Neural cell (in vitro differentiated cells): ENCODE results near the gene GALNT2. TPM values are rescaled to one million over a fixed set of nuclear protein-coding genes. Genes with fewer than 3 reads are reported as not detected.

Experiments used
- H2AFZ ChIP-seq: fragments of 200-600, 300-800 bp; sonication (generic), shearing (Covaris generic); 2 replicates; pipeline ENCODE4 v1.6.0; 2014; ENCODE audit warnings: low read depth, mild to moderate bottlenecking, antibody characterized with exemption, low read length, moderate library complexity
- H3F3A ChIP-seq: fragments of 200-600 bp; shearing (Covaris generic); 2 replicates; pipeline ENCODE4 v1.6.1; 2016; ENCODE audit warnings: mild to moderate bottlenecking, moderate library complexity, mixed read lengths, antibody characterized with exemption, low read length; ENCODE audit not compliant: insufficient read depth, poor library complexity, severe bottlenecking
- H3K27ac ChIP-seq: fragments of 200-600, 300-800 bp; sonication (generic), shearing (Covaris generic); 2 replicates; pipeline ENCODE4 v1.5.1; 2014; ENCODE audit warnings: mild to moderate bottlenecking, low read length, moderate library complexity
- H3K27me3 ChIP-seq: fragments of 300-800, 200-600 bp; sonication (generic), shearing (Covaris generic); 2 replicates; pipeline ENCODE4 v1.6.0; 2014; ENCODE audit warnings: mild to moderate bottlenecking, low read depth, low read length, moderate library complexity; ENCODE audit not compliant: insufficient read depth
- H3K36me3 ChIP-seq: fragments of 300-800, 200-600 bp; sonication (generic), shearing (Covaris generic); 2 replicates; pipeline ENCODE4 v1.5.1; 2014; ENCODE audit warnings: mild to moderate bottlenecking, antibody characterized with exemption, low read length, moderate library complexity; ENCODE audit not compliant: insufficient read depth
- H3K4me2 ChIP-seq: fragments of 300-800, 200-600 bp; sonication (generic), shearing (Covaris generic); 2 replicates; pipeline ENCODE4 v1.6.0; 2014; ENCODE audit warnings: mild to moderate bottlenecking, low read length
- H3K4me3 ChIP-seq: fragments of 300-800, 200-600 bp; sonication (generic), shearing (Covaris generic); 2 replicates; pipeline ENCODE4 v1.5.1; 2014; ENCODE audit warnings: mild to moderate bottlenecking, low read length, moderate library complexity
- H3K79me2 ChIP-seq: fragments of 200-600 bp; shearing (Covaris generic); replicated peaks from 2 replicates; pipeline ENCODE4 v1.6.0; 2014; ENCODE audit warnings: mild to moderate bottlenecking, low read length, moderate library complexity; ENCODE audit not compliant: insufficient read depth
- H3K9ac ChIP-seq: fragments of 300-800, 200-600 bp; sonication (generic), shearing (Covaris generic); 2 replicates; pipeline ENCODE4 v1.6.1; 2016; ENCODE audit warnings: mild to moderate bottlenecking, low read length, mixed read lengths
- H3K9me2 ChIP-seq: fragments of 200-600 bp; shearing (Covaris generic); 2 replicates; pipeline ENCODE4 v1.6.1; 2016; ENCODE audit warnings: mild to moderate bottlenecking, low read length, mixed read lengths; ENCODE audit not compliant: insufficient read depth
- H3K9me3 ChIP-seq: fragments of 200-600, 300-800 bp; sonication (generic), shearing (Covaris generic); 2 replicates; pipeline ENCODE4 v1.6.1; 2016; ENCODE audit warnings: mild to moderate bottlenecking, mixed run types, low read length, moderate library complexity, mixed read lengths
- H4K20me1 ChIP-seq: fragments of 200-600 bp; shearing (Covaris generic); 2 replicates; pipeline ENCODE4 v1.6.1; 2016; ENCODE audit warnings: mild to moderate bottlenecking, mixed run types; ENCODE audit not compliant: insufficient read depth
- EP300 ChIP-seq: fragments of 450-650 bp; conservative IDR thresholded peaks from 2 replicates; pipeline ENCODE4 v1.6.1; 2014; ENCODE audit warnings: antibody characterized with exemption, mild to moderate bottlenecking, moderate library complexity; ENCODE audit not compliant: poor library complexity, severe bottlenecking
- EZH2 ChIP-seq: fragments of 200-600, 300-800 bp; shearing (Covaris generic), sonication (generic); IDR thresholded peaks from 2 replicates; pipeline ENCODE4 v1.6.1; 2014; ENCODE audit warnings: antibody characterized with exemption, low read length, borderline replicate concordance, mild to moderate bottlenecking; ENCODE audit not compliant: insufficient read depth, poor library complexity, severe bottlenecking
- MXI1 ChIP-seq: fragments of 450-650 bp; conservative IDR thresholded peaks from 2 replicates; pipeline ENCODE4 v1.6.1; 2014; ENCODE audit warnings: antibody characterized with exemption, mild to moderate bottlenecking; ENCODE audit not compliant: poor library complexity, severe bottlenecking
- POLR2AphosphoS5 ChIP-seq: IDR thresholded peaks from 2 replicates; pipeline ENCODE4 v1.6.1; 2012
- RAD21 ChIP-seq: fragments of 450-650 bp; conservative IDR thresholded peaks from 2 replicates; pipeline ENCODE4 v1.6.1; 2014; ENCODE audit warnings: antibody characterized with exemption, mild to moderate bottlenecking, moderate library complexity
- SMC3 ChIP-seq: fragments of 450-650 bp; conservative IDR thresholded peaks from 2 replicates; pipeline ENCODE4 v1.6.1; 2014; ENCODE audit warnings: antibody characterized with exemption, mild to moderate bottlenecking, moderate library complexity; ENCODE audit not compliant: poor library complexity
- TAF1 ChIP-seq: IDR thresholded peaks from 2 replicates; pipeline ENCODE4 v1.6.1; 2012; ENCODE audit warnings: low read depth
- polyA plus RNA-seq: library from polyadenylated mRNA; depleted of rRNA; stranded (reverse); fragments of >200 nt; gene quantifications from 2 replicates; pipeline ENCODE4 v1.2.3, GENCODE V29; 2014
- TF ChIP-seq, protein P1 (sequence below): fragments of 450-650 bp; IDR thresholded peaks from 2 replicates; pipeline ENCODE4 v1.5.1; 2014; ENCODE audit warnings: antibody characterized with exemption, mild to moderate bottlenecking, moderate library complexity; ENCODE audit not compliant: poor library complexity, severe bottlenecking
- TF ChIP-seq, protein P2 (sequence below): IDR thresholded peaks from 2 replicates; pipeline ENCODE4 v1.6.1; 2012; ENCODE audit warnings: borderline replicate concordance

The GALNT2 gene
- polyA plus RNA-seq, 1 donor from 2014 or later, result 38.8 TPM

DNA sequence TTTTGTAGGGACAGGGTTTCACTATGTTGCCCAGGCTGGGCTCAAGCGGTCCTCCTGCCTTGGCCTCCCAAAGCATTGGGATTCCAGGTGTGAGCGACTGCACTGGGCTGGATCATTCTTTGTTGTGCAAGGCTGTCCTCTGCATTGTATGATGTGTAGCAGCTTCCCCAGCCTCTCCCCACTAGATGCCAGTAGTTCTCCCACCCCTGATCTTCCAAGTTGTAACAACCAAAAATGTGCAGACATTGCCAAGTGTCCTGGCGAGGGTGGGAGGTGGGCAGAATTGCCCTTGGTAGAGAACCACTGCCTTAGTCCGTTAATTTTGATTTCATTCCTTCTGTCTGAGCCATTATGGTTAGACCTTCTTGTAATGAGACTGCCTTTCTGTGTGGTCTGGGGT is 7.2 kb downstream of the GALNT2 start:
- H3K4me2 ChIP-seq, result no peak overlapping the region
- H2AFZ ChIP-seq, result no peak overlapping the region
- no peak overlapping the region for H3K4me3 ChIP-seq
- no peak overlapping the region for H3K9ac ChIP-seq
- no peaks in the 10 kb centered on the region for H3F3A ChIP-seq
- H3K36me3 ChIP-seq, result no peaks in the 10 kb centered on the region
- peaks cover 61% of the 10 kb centered on the region for H3K79me2 ChIP-seq
- no peaks in the 10 kb centered on the region for H3K9me2 ChIP-seq
- no peaks in the 10 kb centered on the region for H3K27me3 ChIP-seq
- H4K20me1 ChIP-seq, result no peaks in the 10 kb centered on the region
- no peaks in the 10 kb centered on the region for H3K9me3 ChIP-seq
- H3K27ac ChIP-seq, result no peak overlapping the region
- no peak for TF ChIP-seq RAD21
- TF ChIP-seq, protein P1, sequence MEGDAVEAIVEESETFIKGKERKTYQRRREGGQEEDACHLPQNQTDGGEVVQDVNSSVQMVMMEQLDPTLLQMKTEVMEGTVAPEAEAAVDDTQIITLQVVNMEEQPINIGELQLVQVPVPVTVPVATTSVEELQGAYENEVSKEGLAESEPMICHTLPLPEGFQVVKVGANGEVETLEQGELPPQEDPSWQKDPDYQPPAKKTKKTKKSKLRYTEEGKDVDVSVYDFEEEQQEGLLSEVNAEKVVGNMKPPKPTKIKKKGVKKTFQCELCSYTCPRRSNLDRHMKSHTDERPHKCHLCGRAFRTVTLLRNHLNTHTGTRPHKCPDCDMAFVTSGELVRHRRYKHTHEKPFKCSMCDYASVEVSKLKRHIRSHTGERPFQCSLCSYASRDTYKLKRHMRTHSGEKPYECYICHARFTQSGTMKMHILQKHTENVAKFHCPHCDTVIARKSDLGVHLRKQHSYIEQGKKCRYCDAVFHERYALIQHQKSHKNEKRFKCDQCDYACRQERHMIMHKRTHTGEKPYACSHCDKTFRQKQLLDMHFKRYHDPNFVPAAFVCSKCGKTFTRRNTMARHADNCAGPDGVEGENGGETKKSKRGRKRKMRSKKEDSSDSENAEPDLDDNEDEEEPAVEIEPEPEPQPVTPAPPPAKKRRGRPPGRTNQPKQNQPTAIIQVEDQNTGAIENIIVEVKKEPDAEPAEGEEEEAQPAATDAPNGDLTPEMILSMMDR, result no peak
- no peak for TF ChIP-seq SMC3
- TF ChIP-seq POLR2AphosphoS5, result no peak
- no peak for TF ChIP-seq TAF1
- no peak for TF ChIP-seq EP300
- no peak for TF ChIP-seq MXI1
- TF ChIP-seq, protein P2, sequence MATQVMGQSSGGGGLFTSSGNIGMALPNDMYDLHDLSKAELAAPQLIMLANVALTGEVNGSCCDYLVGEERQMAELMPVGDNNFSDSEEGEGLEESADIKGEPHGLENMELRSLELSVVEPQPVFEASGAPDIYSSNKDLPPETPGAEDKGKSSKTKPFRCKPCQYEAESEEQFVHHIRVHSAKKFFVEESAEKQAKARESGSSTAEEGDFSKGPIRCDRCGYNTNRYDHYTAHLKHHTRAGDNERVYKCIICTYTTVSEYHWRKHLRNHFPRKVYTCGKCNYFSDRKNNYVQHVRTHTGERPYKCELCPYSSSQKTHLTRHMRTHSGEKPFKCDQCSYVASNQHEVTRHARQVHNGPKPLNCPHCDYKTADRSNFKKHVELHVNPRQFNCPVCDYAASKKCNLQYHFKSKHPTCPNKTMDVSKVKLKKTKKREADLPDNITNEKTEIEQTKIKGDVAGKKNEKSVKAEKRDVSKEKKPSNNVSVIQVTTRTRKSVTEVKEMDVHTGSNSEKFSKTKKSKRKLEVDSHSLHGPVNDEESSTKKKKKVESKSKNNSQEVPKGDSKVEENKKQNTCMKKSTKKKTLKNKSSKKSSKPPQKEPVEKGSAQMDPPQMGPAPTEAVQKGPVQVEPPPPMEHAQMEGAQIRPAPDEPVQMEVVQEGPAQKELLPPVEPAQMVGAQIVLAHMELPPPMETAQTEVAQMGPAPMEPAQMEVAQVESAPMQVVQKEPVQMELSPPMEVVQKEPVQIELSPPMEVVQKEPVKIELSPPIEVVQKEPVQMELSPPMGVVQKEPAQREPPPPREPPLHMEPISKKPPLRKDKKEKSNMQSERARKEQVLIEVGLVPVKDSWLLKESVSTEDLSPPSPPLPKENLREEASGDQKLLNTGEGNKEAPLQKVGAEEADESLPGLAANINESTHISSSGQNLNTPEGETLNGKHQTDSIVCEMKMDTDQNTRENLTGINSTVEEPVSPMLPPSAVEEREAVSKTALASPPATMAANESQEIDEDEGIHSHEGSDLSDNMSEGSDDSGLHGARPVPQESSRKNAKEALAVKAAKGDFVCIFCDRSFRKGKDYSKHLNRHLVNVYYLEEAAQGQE, result no peak
- no peak for TF ChIP-seq EZH2

DNA sequence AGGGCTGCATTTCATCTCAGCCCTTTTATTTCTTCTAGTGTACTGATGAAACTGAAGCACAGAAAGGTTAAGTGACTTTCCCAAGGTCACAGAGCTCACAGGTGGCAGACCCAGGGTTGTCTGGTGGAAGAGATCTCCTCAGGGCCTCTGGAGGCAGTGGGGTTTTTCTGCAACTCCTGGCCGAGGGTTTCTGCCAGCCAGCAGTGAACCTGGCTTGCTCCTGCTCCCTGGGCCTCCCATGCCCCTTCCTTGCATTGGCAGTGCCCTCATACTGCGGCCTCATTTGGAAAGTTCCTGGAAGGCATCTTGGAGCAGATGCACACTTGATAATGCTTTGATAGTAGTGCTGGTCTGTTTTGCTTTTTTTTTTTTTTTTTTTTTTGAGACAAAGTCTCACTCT is 7.7 kb downstream of the GALNT2 start:
- TF ChIP-seq RAD21 (no peak), POLR2AphosphoS5 (no peak), TAF1 (no peak), MXI1 (no peak), EP300 (no peak), SMC3 (no peak)
- TF ChIP-seq, protein P2, result no peak
- TF ChIP-seq, protein P1, result no peak
- Histone ChIP-seq H3K79me2 (peaks cover 58% of the 10 kb centered on the region), H3K9ac (no peak overlapping the region), H3K4me2 (no peak overlapping the region), H3K9me2 (no peaks in the 10 kb centered on the region), H3K36me3 (no peaks in the 10 kb centered on the region), H2AFZ (no peak overlapping the region), H3K9me3 (no peaks in the 10 kb centered on the region), H4K20me1 (no peaks in the 10 kb centered on the region), H3K27ac (no peak overlapping the region), H3F3A (no peaks in the 10 kb centered on the region), H3K27me3 (no peaks in the 10 kb centered on the region), H3K4me3 (no peak overlapping the region)
